Tibial nerve (tissue), 4 donors: Measurements from ENCODE around the gene EIF1AD. TPM values are rescaled to one million over a fixed set of nuclear protein-coding genes. Genes with fewer than 3 reads are reported as not detected.

Experiments used
- DNase-seq, 2 donors: peaks; one replicate each; pipeline ENCODE4 v3.0.0-alpha.2; 2019; ENCODE audit warnings: low spot score in 2 of 2
- H3K27ac ChIP-seq, 4 donors: fragments of 200-600 bp; sonication (generic) in 3 of 4; one replicate each; pipeline ENCODE4 v1.5.1; 2017 to 2019; ENCODE audit warnings: mild to moderate bottlenecking in 1 of 4
- H3K27me3 ChIP-seq, 2 donors: fragments of 200-600 bp; sonication (generic) in 1 of 2; one replicate each; pipeline versions ENCODE4 v1.5.1 to v1.6.0; 2017 to 2019
- H3K36me3 ChIP-seq, 3 donors: fragments of 200-600 bp; sonication (generic); one replicate each; pipeline ENCODE4 v1.5.1; 2018 to 2019
- H3K4me1 ChIP-seq, 4 donors: fragments of 200-600 bp; sonication (generic) in 3 of 4; one replicate each; pipeline ENCODE4 v1.5.1; 2017 to 2019
- H3K4me3 ChIP-seq, 4 donors: fragments of 200-600 bp; sonication (generic) in 3 of 4; one replicate each; pipeline ENCODE4 v1.5.1; 2017 to 2019; ENCODE audit warnings: mild to moderate bottlenecking in 1 of 4, moderate library complexity in 1 of 4
- H3K9me3 ChIP-seq, 4 donors: fragments of 200-600 bp; sonication (generic) in 3 of 4; one replicate each; pipeline ENCODE4 v1.5.1; 2017 to 2019
- EP300 ChIP-seq, 2 donors: sonication (generic); formaldehyde crosslinking; IDR thresholded peaks; one replicate each; pipeline ENCODE4 v1.6.1; 2017; ENCODE audit warnings: antibody characterized with exemption in 2 of 2, mild to moderate bottlenecking in 1 of 2
- POLR2A ChIP-seq, 2 donors: fragments of 450-650 bp; IDR thresholded peaks; one replicate each; pipeline ENCODE4 v1.6.1; 2017; ENCODE audit warnings: antibody characterized with exemption in 2 of 2, mild to moderate bottlenecking in 2 of 2, moderate library complexity in 2 of 2
- WGBS, 2 donors: methylation state at CpG; one replicate each; pipeline ENCODE4 v1.1.5; 2018; 5-methylcytosine and 5-hydroxymethylcytosine counted together
- total RNA-seq, 4 donors: library from RNA; depleted of rRNA; stranded (reverse); fragments of >200 nt; gene quantifications; one replicate each; pipeline ENCODE4 v1.1.0, GENCODE V29; 2016
- TF ChIP-seq, protein P1 (sequence below), 5 experiments: fragments of 200-600 bp in 3 of 5; fragments of 450-650 bp in 2 of 5; sonication (generic) in 3 of 5; IDR thresholded peaks; one replicate each; pipeline ENCODE4 v1.5.1; 2016 to 2019; ENCODE audit warnings: antibody characterized with exemption in 5 of 5, mild to moderate bottlenecking in 3 of 5, moderate library complexity in 2 of 5

Gene EIF1AD
- total RNA-seq, 4 donors from 2014 or later, result 27.0 to 40.6 (median 29.5) TPM

DNA sequence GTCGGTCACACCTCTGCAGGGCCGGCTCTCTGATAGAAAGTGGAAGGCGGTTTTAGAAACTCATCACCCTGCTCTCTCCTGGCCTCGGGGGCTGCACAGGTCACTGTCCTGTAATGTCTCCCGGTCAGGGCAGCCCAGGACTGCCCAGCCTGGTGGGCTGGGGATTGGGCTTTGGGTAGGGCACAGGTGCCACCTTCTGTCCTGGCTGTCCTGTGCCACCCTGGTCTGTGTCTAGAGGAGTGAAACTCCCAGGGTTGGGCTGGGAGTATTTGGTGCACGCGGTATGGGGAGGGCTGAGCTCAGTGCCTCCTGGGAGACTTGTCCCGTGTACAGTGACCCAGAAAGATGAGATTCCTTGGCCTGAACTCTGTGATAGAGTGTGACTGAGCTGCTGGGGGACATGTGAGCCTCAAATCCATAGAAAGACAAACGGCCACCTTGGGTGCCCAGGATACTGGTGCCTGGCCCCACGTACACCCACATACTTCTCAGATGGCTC lies 22.6 kb downstream of the EIF1AD start:
- no peak for DNase-seq
- H3K36me3 ChIP-seq, result peaks cover 0 to 67% (median 26%) of the 10 kb centered on the region in 3 donors
- no peak overlapping the region for H3K27ac ChIP-seq
- no peak overlapping the region for H3K4me3 ChIP-seq
- H3K27me3 ChIP-seq, result no peaks in the 10 kb centered on the region
- TF ChIP-seq POLR2A (IDR thresholded peaks at IDR 0.05) (no peak), EP300 (IDR thresholded peaks at IDR 0.05) (no peak)
- TF ChIP-seq, protein P1, sequence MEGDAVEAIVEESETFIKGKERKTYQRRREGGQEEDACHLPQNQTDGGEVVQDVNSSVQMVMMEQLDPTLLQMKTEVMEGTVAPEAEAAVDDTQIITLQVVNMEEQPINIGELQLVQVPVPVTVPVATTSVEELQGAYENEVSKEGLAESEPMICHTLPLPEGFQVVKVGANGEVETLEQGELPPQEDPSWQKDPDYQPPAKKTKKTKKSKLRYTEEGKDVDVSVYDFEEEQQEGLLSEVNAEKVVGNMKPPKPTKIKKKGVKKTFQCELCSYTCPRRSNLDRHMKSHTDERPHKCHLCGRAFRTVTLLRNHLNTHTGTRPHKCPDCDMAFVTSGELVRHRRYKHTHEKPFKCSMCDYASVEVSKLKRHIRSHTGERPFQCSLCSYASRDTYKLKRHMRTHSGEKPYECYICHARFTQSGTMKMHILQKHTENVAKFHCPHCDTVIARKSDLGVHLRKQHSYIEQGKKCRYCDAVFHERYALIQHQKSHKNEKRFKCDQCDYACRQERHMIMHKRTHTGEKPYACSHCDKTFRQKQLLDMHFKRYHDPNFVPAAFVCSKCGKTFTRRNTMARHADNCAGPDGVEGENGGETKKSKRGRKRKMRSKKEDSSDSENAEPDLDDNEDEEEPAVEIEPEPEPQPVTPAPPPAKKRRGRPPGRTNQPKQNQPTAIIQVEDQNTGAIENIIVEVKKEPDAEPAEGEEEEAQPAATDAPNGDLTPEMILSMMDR (IDR thresholded peaks at IDR 0.05), result no peak
- 78 to 93% methylated on average over 10 of the region's 10 CpGs for WGBS, 2 donors
- no peaks in the 10 kb centered on the region for H3K9me3 ChIP-seq
- H3K4me1 ChIP-seq, result no peaks in the 10 kb centered on the region

DNA sequence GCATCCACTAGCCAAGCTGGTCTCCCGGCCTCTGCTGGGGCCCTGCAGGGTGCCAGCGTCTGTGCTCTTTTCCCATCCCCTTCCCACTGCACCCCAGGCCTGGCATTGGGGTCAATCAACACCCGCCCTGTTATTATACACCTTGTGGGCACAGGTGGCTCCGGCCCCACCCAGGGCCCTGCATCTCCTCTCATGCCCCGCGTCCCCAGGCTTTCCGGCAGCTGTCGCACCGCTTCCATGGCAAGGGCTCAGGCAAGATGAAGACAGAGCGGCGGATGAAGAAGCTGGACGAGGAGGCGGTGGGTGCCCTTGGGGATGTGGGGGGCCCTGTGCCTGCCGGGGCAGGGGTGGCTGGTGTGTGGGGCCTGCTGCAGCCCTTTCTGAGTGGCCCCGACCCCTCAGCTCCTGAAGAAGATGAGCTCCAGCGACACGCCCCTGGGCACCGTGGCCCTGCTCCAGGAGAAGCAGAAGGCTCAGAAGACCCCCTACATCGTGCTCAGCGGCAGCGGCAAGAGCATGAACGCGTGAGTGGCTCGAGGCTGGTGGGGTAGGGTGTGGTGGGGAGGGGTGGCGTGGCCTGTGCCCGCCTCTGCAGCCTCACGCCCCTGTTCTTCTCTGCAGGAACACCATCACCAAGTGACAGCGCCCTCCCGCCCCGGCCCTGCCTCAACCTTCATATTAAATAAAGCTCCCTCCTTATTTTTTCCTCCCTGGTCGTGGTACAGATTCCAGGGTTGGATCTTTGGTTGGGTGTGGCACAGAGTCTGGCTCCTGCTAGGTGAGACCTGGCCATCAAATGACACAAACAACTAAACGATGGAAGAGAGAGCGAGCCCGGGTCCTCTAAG lies 23.3 kb downstream of the EIF1AD start:
- no peak overlapping the region for H3K27ac ChIP-seq
- H3K36me3 ChIP-seq, result peaks cover 1 to 65% (median 26%) of the 10 kb centered on the region in 3 donors
- 91 to 92% methylated on average over 28 to 33 of the region's 34 CpGs for WGBS, 2 donors
- H3K4me3 ChIP-seq, result no peak overlapping the region
- no peaks in the 10 kb centered on the region for H3K9me3 ChIP-seq
- no peak for DNase-seq
- no peaks in the 10 kb centered on the region for H3K4me1 ChIP-seq
- H3K27me3 ChIP-seq, result no peaks in the 10 kb centered on the region
- TF ChIP-seq, protein P1 (IDR thresholded peaks at IDR 0.05), result no peak
- TF ChIP-seq POLR2A (IDR thresholded peaks at IDR 0.05), result no peak
- TF ChIP-seq EP300 (IDR thresholded peaks at IDR 0.05), result no peak

DNA sequence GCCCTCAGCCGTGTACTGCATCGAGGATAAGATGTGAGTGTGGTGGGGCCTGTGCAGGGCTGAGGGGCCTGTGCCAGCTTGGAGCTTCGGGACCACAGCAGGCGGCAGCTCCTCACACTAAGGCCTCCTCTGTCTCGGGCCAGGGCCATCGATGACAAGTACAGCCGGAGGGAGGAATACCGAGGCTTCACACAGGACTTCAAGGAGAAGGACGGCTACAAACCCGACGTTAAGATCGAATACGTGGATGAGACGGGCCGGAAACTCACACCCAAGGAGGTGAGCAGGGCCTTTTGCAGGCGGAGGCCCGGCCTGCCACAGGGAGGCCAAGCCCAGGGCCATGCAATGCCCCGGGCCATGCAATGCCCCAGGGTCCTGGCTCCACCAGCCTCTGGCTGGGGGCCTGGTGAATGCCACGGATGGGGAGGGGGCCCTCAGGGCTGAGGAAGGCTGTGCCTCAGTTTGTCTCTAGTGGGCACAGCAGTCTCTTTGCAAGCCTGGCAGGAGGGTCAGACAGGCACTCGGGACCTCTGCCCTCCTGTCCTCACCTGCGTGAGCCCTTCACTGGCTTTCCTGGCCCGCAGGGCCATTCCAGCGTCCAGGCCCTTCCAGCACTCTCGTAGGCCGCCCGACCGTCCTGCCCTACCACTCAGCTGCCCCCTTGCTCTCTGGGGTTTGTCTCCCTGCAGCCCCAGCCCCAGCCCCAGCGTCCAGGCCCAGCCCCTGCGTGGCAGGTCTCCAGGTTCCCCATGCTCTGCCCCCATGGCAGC lies 24.2 kb downstream of the EIF1AD start:
- 89 to 90% methylated on average over 26 to 28 of the region's 29 CpGs for WGBS, 2 donors
- no peaks in the 10 kb centered on the region for H3K9me3 ChIP-seq
- H3K36me3 ChIP-seq, result peaks cover 3 to 70% (median 26%) of the 10 kb centered on the region in 3 donors
- TF ChIP-seq POLR2A (IDR thresholded peaks at IDR 0.05) (no peak), EP300 (IDR thresholded peaks at IDR 0.05) (no peak)
- TF ChIP-seq, protein P1 (IDR thresholded peaks at IDR 0.05), result no peak
- H3K27ac ChIP-seq, result no peak overlapping the region
- DNase-seq, result no peak
- H3K4me1 ChIP-seq, result no peaks in the 10 kb centered on the region
- no peaks in the 10 kb centered on the region for H3K27me3 ChIP-seq
- no peak overlapping the region for H3K4me3 ChIP-seq

DNA sequence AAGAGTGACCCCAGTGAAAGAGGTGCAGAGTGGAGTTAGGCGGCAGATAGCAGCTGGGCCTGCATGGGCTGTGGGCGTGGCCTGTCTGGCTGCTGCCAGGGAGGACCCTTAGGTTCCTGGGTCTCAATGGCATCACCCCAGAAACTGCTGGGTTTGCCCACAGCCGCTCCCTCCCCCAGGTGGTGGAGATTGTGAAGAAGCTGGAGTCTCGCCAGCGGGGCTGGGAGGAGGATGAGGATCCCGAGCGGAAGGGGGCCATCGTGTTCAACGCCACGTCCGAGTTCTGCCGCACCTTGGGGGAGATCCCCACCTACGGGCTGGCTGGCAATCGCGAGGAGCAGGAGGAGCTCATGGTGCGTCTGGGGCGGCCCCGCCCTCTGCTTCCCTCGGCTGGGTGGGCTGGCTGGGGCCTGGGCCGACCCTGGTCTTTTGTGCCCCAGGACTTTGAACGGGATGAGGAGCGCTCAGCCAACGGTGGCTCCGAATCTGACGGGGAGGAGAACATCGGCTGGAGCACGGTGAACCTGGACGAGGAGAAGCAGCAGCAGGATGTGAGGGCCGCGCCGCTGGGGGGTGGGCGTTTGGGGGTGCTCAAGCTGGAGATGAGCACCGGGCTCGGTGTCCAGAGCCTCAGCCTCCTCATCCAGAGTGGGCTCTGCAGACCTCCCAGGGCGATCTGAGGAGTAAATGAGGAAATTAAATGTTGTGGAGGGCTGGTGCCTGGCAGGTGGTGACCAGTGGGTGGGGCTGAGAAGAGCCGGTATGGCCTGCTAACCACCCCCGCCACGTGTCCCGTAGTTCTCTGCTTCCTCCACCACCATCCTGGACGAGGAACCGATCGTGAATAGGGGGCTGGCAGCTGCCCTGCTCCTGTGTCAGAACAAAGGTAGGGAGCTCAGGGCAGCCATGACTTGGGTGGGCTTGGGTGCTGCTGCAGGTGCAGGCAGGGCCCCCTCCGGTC lies 25.5 kb downstream of the EIF1AD start:
- H3K4me1 ChIP-seq, result no peaks in the 10 kb centered on the region
- no peak overlapping the region for H3K27ac ChIP-seq
- no peak for DNase-seq
- no peaks in the 10 kb centered on the region for H3K9me3 ChIP-seq
- TF ChIP-seq EP300 (IDR thresholded peaks at IDR 0.05) (no peak), POLR2A (IDR thresholded peaks at IDR 0.05) (no peak)
- TF ChIP-seq, protein P1 (IDR thresholded peaks at IDR 0.05), result no peak
- WGBS, 2 donors, result 80% methylated on average over 40 to 43 of the region's 43 CpGs
- H3K4me3 ChIP-seq, result no peak overlapping the region
- peaks cover 3 to 82% (median 26%) of the 10 kb centered on the region in 3 donors for H3K36me3 ChIP-seq
- H3K27me3 ChIP-seq, result no peaks in the 10 kb centered on the region
